SU-DHL-6 (cell line): ENCODE measurements around the gene HSF5.

ENCODE experiments used
- CTCF ChIP-seq: fragments of 200-600 bp; sonication (generic); IDR thresholded peaks from one replicate; pipeline ENCODE4 v1.5.1; 2017; ENCODE audit warnings: antibody characterized with exemption, mild to moderate bottlenecking, low read length, moderate library complexity; ENCODE audit not compliant: insufficient read depth, poor library complexity, severe bottlenecking
- EZH2phosphoT487 ChIP-seq: fragments of 200-600 bp; sonication (generic), shearing (Covaris generic); conservative IDR thresholded peaks from 2 replicates; pipeline ENCODE4 v1.6.1; 2018; ENCODE audit warnings: mild to moderate bottlenecking, antibody characterized with exemption, low read length, moderate library complexity, mixed read lengths

GRCh38 chr17:58387834-58388233, 100.4 kb downstream of the HSF5 start:
- TF ChIP-seq CTCF (no peak), EZH2phosphoT487 (no peak)
